Measurements from ENCODE around the gene CLEC4A. TPM values are rescaled to one million over a fixed set of nuclear protein-coding genes. Genes with fewer than 3 reads are reported as not detected.

Gene CLEC4A
- 0.43 and 2.0 TPM in 2 replicates for total RNA-seq (ENCODE audit: low replicate concordance)

- H3K27me3 Mint-ChIP-seq (ENCODE audit: insufficient read depth, low read depth): no peaks in the 10 kb centered on the region
- no peaks in the 10 kb centered on the region for H3K36me3 ChIP-seq
- no peak within 1 kb of the TSS for H3K4me3 ChIP-seq
- no peaks in the 10 kb centered on the region for H4K20me1 ChIP-seq (ENCODE audit: low read depth)
- no peaks in the 10 kb centered on the region for H3K27me3 ChIP-seq
- H3K27ac Mint-ChIP-seq: no peak within 1 kb of the TSS
- H2AFZ ChIP-seq (replicated peaks): no peak within 1 kb of the TSS
- no peak within 1 kb of the TSS for H3K4me3 Mint-ChIP-seq
- H3K9me3 ChIP-seq (ENCODE audit: low read depth): no peaks in the 10 kb centered on the region
- H3K4me1 ChIP-seq: no peaks in the 10 kb centered on the region
- no peaks in the 10 kb centered on the region for H3K36me3 Mint-ChIP-seq
- no peak within 1 kb of the TSS for H3K9ac ChIP-seq
- H3K79me2 ChIP-seq (ENCODE audit: low read depth): no peaks in the 10 kb centered on the region
- no peak within 1 kb of the TSS for H3K4me2 ChIP-seq
- no peaks in the 10 kb centered on the region for H3K4me1 Mint-ChIP-seq
- H3F3A ChIP-seq (ENCODE audit: low read depth): no peaks in the 10 kb centered on the region
- H3K9me3 Mint-ChIP-seq: no peaks in the 10 kb centered on the region
- TF ChIP-seq EZH2 (IDR thresholded peaks at IDR 0.05) (no peak), CTCF (IDR thresholded peaks at IDR 0.05) (no peak), EZH2phosphoT487 (IDR thresholded peaks at IDR 0.05) (no peak)
- DNase-seq (ENCODE audit: low spot score): no peak
- no peak within 1 kb of the TSS for H3K27ac ChIP-seq
These were observed at the start of gene CLEC4A for GRCh38 chr12:8123124-8123912. Gene CLEC4A, plus strand, starts transcription at chr12:8123617. Its CDS starts 262 bp downstream, at chr12:8123879.

- Mint-ChIP-seq H3K9me3 (no peaks in the 10 kb centered on the region), H3K27me3 (ENCODE audit: insufficient read depth, low read depth) (no peaks in the 10 kb centered on the region), H3K36me3 (no peaks in the 10 kb centered on the region), H3K27ac (no peak overlapping the region), H3K4me3 (no peak overlapping the region), H3K4me1 (peaks cover 5% of the 10 kb centered on the region)
- Histone ChIP-seq H3K9me3 (ENCODE audit: low read depth) (no peaks in the 10 kb centered on the region), H3K27ac (no peak overlapping the region), H3K4me1 (peaks cover 2% of the 10 kb centered on the region), H3K27me3 (no peaks in the 10 kb centered on the region), H3K4me3 (no peak overlapping the region), H2AFZ (replicated peaks) (no peak overlapping the region), H3K36me3 (no peaks in the 10 kb centered on the region), H3F3A (ENCODE audit: low read depth) (peaks cover 2% of the 10 kb centered on the region), H4K20me1 (ENCODE audit: low read depth) (no peaks in the 10 kb centered on the region), H3K79me2 (ENCODE audit: low read depth) (no peaks in the 10 kb centered on the region), H3K9ac (no peak overlapping the region), H3K4me2 (no peak overlapping the region)
- no peak for DNase-seq (ENCODE audit: low spot score)
- TF ChIP-seq EZH2 (IDR thresholded peaks at IDR 0.05) (no peak), EZH2phosphoT487 (IDR thresholded peaks at IDR 0.05) (no peak), CTCF (IDR thresholded peaks at IDR 0.05) (no peak)
These were observed 47.5 kb upstream of the CLEC4A start for GRCh38 chr12:8075935-8076334.

- Histone ChIP-seq H3K4me1 (peaks cover 6% of the 10 kb centered on the region), H3K4me2 (no peak overlapping the region)
These were observed 47.1 kb upstream of the CLEC4A start for GRCh38 chr12:8076366-8076765.

More at GRCh38 chr12:8076366-8076765, 47.1 kb upstream of the CLEC4A start:
- Mint-ChIP-seq H3K4me1 (peaks cover 9% of the 10 kb centered on the region), H3K27me3 (ENCODE audit: insufficient read depth, low read depth) (no peaks in the 10 kb centered on the region), H3K4me3 (no peak overlapping the region), H3K9me3 (no peaks in the 10 kb centered on the region), H3K36me3 (no peaks in the 10 kb centered on the region), H3K27ac (no peak overlapping the region)
- Histone ChIP-seq H3K27ac (no peak overlapping the region), H3K9me3 (ENCODE audit: low read depth) (no peaks in the 10 kb centered on the region), H3K9ac (no peak overlapping the region), H3K4me3 (no peak overlapping the region), H3F3A (ENCODE audit: low read depth) (peaks cover 6% of the 10 kb centered on the region), H3K27me3 (no peaks in the 10 kb centered on the region), H2AFZ (replicated peaks) (no peak overlapping the region), H4K20me1 (ENCODE audit: low read depth) (no peaks in the 10 kb centered on the region), H3K79me2 (ENCODE audit: low read depth) (peaks cover 4% of the 10 kb centered on the region), H3K36me3 (no peaks in the 10 kb centered on the region)
- TF ChIP-seq EZH2 (IDR thresholded peaks at IDR 0.05) (no peak), CTCF (IDR thresholded peaks at IDR 0.05) (no peak), EZH2phosphoT487 (IDR thresholded peaks at IDR 0.05) (no peak)
- DNase-seq (ENCODE audit: low spot score): no peak
